Erythroblast (primary cell): ENCODE data around the gene RCBTB2.

Experiments used
- GATA1 ChIP-seq: IDR thresholded peaks from 2 replicates; pipeline ENCODE4 v1.6.1; 2011; ENCODE audit warnings: low read depth, mild to moderate bottlenecking, control low read depth, low read length, moderate library complexity
- POLR2A ChIP-seq: IDR thresholded peaks from 2 replicates; pipeline ENCODE4 v1.6.1; 2011; ENCODE audit warnings: mild to moderate bottlenecking, low read length

GRCh38 chr13:48449656-48450055 is 83.2 kb downstream of the RCBTB2 start:
- TF ChIP-seq POLR2A: no peak
- no peak for TF ChIP-seq GATA1
